IMR-90 (cell line): Measurements from ENCODE around the gene CMIP.

Experiments used
- CEBPB ChIP-seq: IDR thresholded peaks from 2 replicates; pipeline ENCODE4 v1.6.1; 2012; ENCODE audit warnings: low read depth, low read length, improper control_type of control experiment
- CTCF ChIP-seq: conservative IDR thresholded peaks from 2 replicates; pipeline ENCODE4 v1.5.1; 2012; ENCODE audit warnings: mild to moderate bottlenecking, low read depth, low read length, improper control_type of control experiment
- ELK1 ChIP-seq: fragments of 150-350 bp; IDR thresholded peaks from 2 replicates; pipeline ENCODE4 v1.6.1; 2016; ENCODE audit warnings: low read depth, mild to moderate bottlenecking, low read length, moderate library complexity, borderline replicate concordance
- FOS ChIP-seq: fragments of 150-350 bp; IDR thresholded peaks from 2 replicates; pipeline ENCODE4 v1.6.1; 2016; ENCODE audit warnings: low read depth, low read length
- MAZ ChIP-seq: IDR thresholded peaks from 2 replicates; pipeline ENCODE4 v1.6.1; 2012; ENCODE audit warnings: low read depth, mild to moderate bottlenecking, low read length, improper control_type of control experiment, moderate library complexity, borderline replicate concordance
- POLR2A ChIP-seq: IDR thresholded peaks from 2 replicates; pipeline ENCODE4 v1.6.1; 2012; ENCODE audit warnings: mild to moderate bottlenecking, low read depth, low read length
- RAD21 ChIP-seq: IDR thresholded peaks from 2 replicates; pipeline ENCODE4 v1.6.1; 2012; ENCODE audit warnings: low read length, improper control_type of control experiment
- RFX5 ChIP-seq: IDR thresholded peaks from 2 replicates; pipeline ENCODE4 v1.8.0; 2012; ENCODE audit warnings: low read depth, mild to moderate bottlenecking, low read length, moderate library complexity
- SMC3 ChIP-seq: fragments of 150-350 bp; IDR thresholded peaks from 2 replicates; pipeline ENCODE4 v1.6.1; 2016; ENCODE audit warnings: low read depth, mild to moderate bottlenecking, antibody characterized with exemption, low read length, moderate library complexity
- TF ChIP-seq, protein P1 (sequence below): fragments of 150-350 bp; IDR thresholded peaks from 2 replicates; pipeline ENCODE4 v1.6.1; 2017; ENCODE audit warnings: mild to moderate bottlenecking, antibody characterized with exemption, low read length, low read depth

DNA sequence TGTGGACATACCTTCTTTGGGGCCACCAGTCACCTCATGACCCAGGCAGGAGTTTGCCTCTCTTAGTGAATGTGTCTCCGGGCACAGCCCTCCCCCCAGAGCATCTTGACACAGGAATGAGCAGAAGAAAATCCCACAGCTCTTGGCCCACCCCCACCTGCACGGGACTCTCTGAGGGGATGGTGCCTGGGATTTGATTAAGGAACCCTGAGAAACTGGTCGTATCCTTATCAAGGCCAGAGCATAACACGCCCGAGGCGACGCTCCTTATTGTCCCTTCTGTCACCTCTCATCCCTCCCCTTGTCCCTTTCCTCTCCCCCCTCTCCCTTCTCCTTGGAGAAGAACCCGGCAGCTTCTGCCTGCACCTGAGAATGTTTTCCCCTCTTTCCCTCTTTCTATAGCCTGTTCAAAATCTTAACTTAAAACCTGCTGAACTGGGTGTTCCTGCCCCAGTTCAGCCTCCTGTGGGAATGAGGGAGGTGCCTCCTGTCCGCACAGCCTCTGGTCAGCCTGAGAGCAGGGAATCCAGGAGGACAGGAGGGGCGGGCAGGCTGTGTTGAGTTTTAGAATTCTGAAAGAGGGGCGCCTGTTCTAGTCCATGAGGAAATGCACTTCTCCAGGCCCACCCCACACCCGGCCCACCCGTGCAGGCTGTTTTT lies 193.8 kb downstream of the CMIP start:
- no peak for TF ChIP-seq RAD21
- TF ChIP-seq CTCF = no peak
- no peak for TF ChIP-seq FOS
- no peak for TF ChIP-seq MAZ
- TF ChIP-seq POLR2A = no peak
- no peak for TF ChIP-seq ELK1
- TF ChIP-seq RFX5 = no peak
- TF ChIP-seq CEBPB = no peak
- TF ChIP-seq, protein P1, sequence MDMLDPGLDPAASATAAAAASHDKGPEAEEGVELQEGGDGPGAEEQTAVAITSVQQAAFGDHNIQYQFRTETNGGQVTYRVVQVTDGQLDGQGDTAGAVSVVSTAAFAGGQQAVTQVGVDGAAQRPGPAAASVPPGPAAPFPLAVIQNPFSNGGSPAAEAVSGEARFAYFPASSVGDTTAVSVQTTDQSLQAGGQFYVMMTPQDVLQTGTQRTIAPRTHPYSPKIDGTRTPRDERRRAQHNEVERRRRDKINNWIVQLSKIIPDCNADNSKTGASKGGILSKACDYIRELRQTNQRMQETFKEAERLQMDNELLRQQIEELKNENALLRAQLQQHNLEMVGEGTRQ = no peak
- no peak for TF ChIP-seq SMC3
